Bronchial smooth muscle cell (primary cell): ENCODE results near the gene KIRREL3. TPM values are rescaled to one million over a fixed set of nuclear protein-coding genes. Genes with fewer than 3 reads are reported as not detected.

ENCODE experiments used
- total RNA-seq: library from RNA; depleted of rRNA; stranded (reverse); fragments of >200 nt; gene quantifications from 2 replicates; pipeline ENCODE4 v1.2.1, GENCODE V29; 2014

Gene KIRREL3
- total RNA-seq: 0.60 and 2.7 TPM in 2 replicates

GRCh38 chr11:127000291-127000968 lies at the start of gene KIRREL3:
Gene KIRREL3, minus strand, starts transcription at chr11:127000770.

